H1 (cell line): ENCODE measurements around the gene SBSN. TPM values are rescaled to one million over a fixed set of nuclear protein-coding genes. Genes with fewer than 3 reads are reported as not detected.

ENCODE experiments used
- CTCF ChIA-PET: fragments of 300-600 bp; sonication (Branson Sonifier 250); formaldehyde crosslinking; loops from one replicate; lab custom pipeline; 2021; ENCODE audit not compliant: partially characterized antibody; lab: Charles Lee
- POLR2A ChIA-PET: fragments of 300-600 bp; sonication (Branson Sonifier 250); formaldehyde crosslinking; loops from one replicate; lab custom pipeline; 2021; ENCODE audit warnings: inconsistent platforms; ENCODE audit not compliant: partially characterized antibody; lab: Charles Lee
- DNase-seq, 2 experiments: peaks; one replicate each; pipeline versions ENCODE4 v3.0.0 to v3.0.0-alpha.2; 2010 to 2022; ENCODE audit warnings: low spot score in 2 of 2, low read depth in 1 of 2, mixed read lengths in 1 of 2
- FAIRE-seq: peaks from 2 replicates; lab custom pipeline; 2011; peaks lifted over from hg19 to GRCh38; lab: Jason Lieb, UNC
- H2AFZ ChIP-seq: 2 replicates; pipeline ENCODE4 v1.8.1; 2012; ENCODE audit warnings: low read length, inconsistent platforms
- H2AK5ac ChIP-seq: 2 replicates; pipeline ENCODE4 v1.6.1; 2013; ENCODE audit warnings: low read depth, low read length
- H2BK120ac ChIP-seq: replicated peaks from 2 replicates; pipeline ENCODE3; 2013; ENCODE audit warnings: low read depth, low read length, inconsistent platforms
- H2BK12ac ChIP-seq: 2 replicates; pipeline ENCODE4 v1.6.1; 2013; ENCODE audit warnings: low read depth, low read length
- H2BK15ac ChIP-seq: 2 replicates; pipeline ENCODE4 v1.6.1; 2013; ENCODE audit warnings: low read length
- H2BK20ac ChIP-seq: 2 replicates; pipeline ENCODE4 v1.6.1; 2013; ENCODE audit warnings: low read length
- H2BK5ac ChIP-seq: 2 replicates; pipeline ENCODE4 v1.6.1; 2013; ENCODE audit warnings: low read depth, low read length
- H3K14ac ChIP-seq: 2 replicates; pipeline ENCODE4 v1.6.1; 2013; ENCODE audit warnings: inconsistent platforms; ENCODE audit not compliant: insufficient read length
- H3K18ac ChIP-seq: 2 replicates; pipeline ENCODE4 v1.6.1; 2013; ENCODE audit warnings: low read length; ENCODE audit errors: extremely low read depth
- H3K23ac ChIP-seq: 2 replicates; pipeline ENCODE4 v1.6.1; 2013; ENCODE audit warnings: inconsistent platforms; ENCODE audit not compliant: insufficient read length
- H3K23me2 ChIP-seq: 2 replicates; pipeline ENCODE4 v1.6.1; 2013; ENCODE audit warnings: low read depth, low read length
- H3K27ac ChIP-seq: 2 replicates; pipeline ENCODE4 v1.6.1; 2011; ENCODE audit warnings: low read depth, low read length, inconsistent platforms
- H3K27me3 ChIP-seq, 4 experiments: replicated peaks in 1 of 4; 1 replicate in 1 of 4; 2 replicates in 3 of 4; pipeline versions ENCODE4 v1.6.1 to v1.8.1; 2011 to 2013; ENCODE audit warnings: low read length in 3 of 4, mild to moderate bottlenecking in 3 of 4, inconsistent platforms in 2 of 4, mixed read lengths in 2 of 4, moderate library complexity in 1 of 4; ENCODE audit not compliant: control insufficient read depth in 3 of 4, insufficient read depth in 3 of 4; ENCODE audit errors: extremely low read depth in 1 of 4
- H3K36me3 ChIP-seq, 4 experiments: 2 replicates each; pipeline versions ENCODE4 v1.6.1 to v1.8.1; 2011 to 2013; ENCODE audit warnings: mild to moderate bottlenecking in 4 of 4, low read length in 3 of 4, moderate library complexity in 2 of 4, control low read depth in 1 of 4, inconsistent platforms in 1 of 4; ENCODE audit not compliant: insufficient read depth in 4 of 4, control insufficient read depth in 2 of 4
- H3K4ac ChIP-seq: replicated peaks from 2 replicates; pipeline ENCODE3; 2013; ENCODE audit warnings: low read length, low read depth, mixed read lengths, inconsistent platforms; ENCODE audit not compliant: insufficient read length
- H3K4me1 ChIP-seq, 4 experiments: replicated peaks in 1 of 4; 1 replicate in 1 of 4; 2 replicates in 3 of 4; pipeline versions ENCODE4 v1.6.1 to v1.8.1; 2011 to 2013; ENCODE audit warnings: low read length in 3 of 4, inconsistent platforms in 2 of 4, mixed read lengths in 1 of 4; ENCODE audit not compliant: insufficient read depth in 4 of 4, control insufficient read depth in 3 of 4
- H3K4me2 ChIP-seq, 2 experiments: 2 replicates each; pipeline versions ENCODE4 v1.6.1 to v1.8.1; 2011 to 2013; ENCODE audit warnings: low read depth in 2 of 2, low read length in 2 of 2, control low read depth in 1 of 2, inconsistent platforms in 1 of 2, mild to moderate bottlenecking in 1 of 2; ENCODE audit not compliant: insufficient read depth in 1 of 2
- H3K4me3 ChIP-seq, 4 experiments: fragments of 200-600, 300-600 bp in 1 of 4; sonication (generic), shearing (Covaris generic), sonication (Bioruptor Twin) in 1 of 4; 2 replicates each; pipeline versions ENCODE4 v1.5.1 to v1.8.1; 2011 to 2016; ENCODE audit warnings: low read length in 4 of 4, low read depth in 3 of 4, control low read depth in 2 of 4, inconsistent platforms in 2 of 4, mild to moderate bottlenecking in 2 of 4, mixed read lengths in 1 of 4, moderate library complexity in 1 of 4; ENCODE audit not compliant: insufficient read depth in 2 of 4; ENCODE audit errors: extremely low read depth in 1 of 4
- H3K56ac ChIP-seq: replicated peaks from 2 replicates; pipeline ENCODE3; 2013; ENCODE audit warnings: low read depth, mild to moderate bottlenecking, mixed read lengths, low read length, inconsistent platforms; ENCODE audit not compliant: insufficient read length
- H3K79me1 ChIP-seq: 2 replicates; pipeline ENCODE4 v1.6.1; 2013; ENCODE audit warnings: low read depth, low read length, control low read depth
- H3K79me2 ChIP-seq, 2 experiments: 2 replicates each; pipeline versions ENCODE4 v1.6.1 to v1.8.1; 2012 to 2013; ENCODE audit warnings: low read length in 2 of 2, mild to moderate bottlenecking in 2 of 2, inconsistent platforms in 1 of 2; ENCODE audit not compliant: insufficient read depth in 2 of 2, control insufficient read depth in 1 of 2
- H3K9ac ChIP-seq, 4 experiments: replicated peaks in 1 of 4; 1 replicate in 1 of 4; 2 replicates in 3 of 4; pipeline versions ENCODE4 v1.6.1 to v1.8.1; 2011 to 2013; ENCODE audit warnings: low read depth in 3 of 4, low read length in 3 of 4, control low read depth in 2 of 4, mild to moderate bottlenecking in 2 of 4, moderate library complexity in 2 of 4, inconsistent platforms in 1 of 4; ENCODE audit errors: extremely low read depth in 1 of 4
- H3K9me3 ChIP-seq, 2 experiments: 2 replicates each; pipeline versions ENCODE4 v1.6.1 to v1.8.1; 2012 to 2013; ENCODE audit warnings: mild to moderate bottlenecking in 2 of 2, moderate library complexity in 2 of 2, control low read depth in 1 of 2, inconsistent platforms in 1 of 2, low read depth in 1 of 2, low read length in 1 of 2, mixed read lengths in 1 of 2; ENCODE audit not compliant: insufficient read depth in 2 of 2
- H4K20me1 ChIP-seq, 2 experiments: replicated peaks in 1 of 2; 2 replicates each; pipeline versions ENCODE3 to v1.8.1; 2011 to 2013; ENCODE audit warnings: inconsistent platforms in 2 of 2, low read length in 2 of 2, mild to moderate bottlenecking in 1 of 2; ENCODE audit not compliant: insufficient read depth in 2 of 2, control insufficient read depth in 1 of 2
- H4K5ac ChIP-seq: 2 replicates; pipeline ENCODE4 v1.6.1; 2013; ENCODE audit warnings: low read length, low read depth, mixed read lengths, inconsistent platforms; ENCODE audit not compliant: insufficient read length
- H4K8ac ChIP-seq: 2 replicates; pipeline ENCODE4 v1.8.0; 2013; ENCODE audit warnings: mild to moderate bottlenecking, moderate library complexity, low read length, inconsistent platforms; ENCODE audit not compliant: insufficient read depth; ENCODE audit errors: extremely low read depth
- H4K91ac ChIP-seq: replicated peaks from 2 replicates; pipeline ENCODE3; 2013; ENCODE audit warnings: low read length, mixed read lengths, inconsistent platforms; ENCODE audit not compliant: insufficient read length
- CBX5 ChIP-seq: fragments of 300-800, 300-1000 bp; sonication (generic); IDR thresholded peaks from 2 replicates; pipeline ENCODE4 v1.7.1; 2016; ENCODE audit warnings: antibody characterized with exemption, low read length, low read depth
- CBX8 ChIP-seq: fragments of 300-800, 300-1000 bp; sonication (generic); IDR thresholded peaks from 2 replicates; pipeline ENCODE4 v1.7.1; 2016; ENCODE audit warnings: low read depth, low read length, borderline replicate concordance
- E2F6 ChIP-seq: IDR thresholded peaks from 2 replicates; pipeline ENCODE4 v1.6.1; 2012; ENCODE audit warnings: inconsistent platforms
- EGR1 ChIP-seq: IDR thresholded peaks from 2 replicates; pipeline ENCODE4 v1.6.1; 2011; ENCODE audit warnings: low read depth, low read length, borderline replicate concordance
- JUND ChIP-seq: IDR thresholded peaks from 2 replicates; pipeline ENCODE4 v1.6.1; 2011; ENCODE audit warnings: mild to moderate bottlenecking, improper control_type of control experiment, low read length
- NRF1 ChIP-seq: IDR thresholded peaks from 2 replicates; pipeline ENCODE4 v1.6.1; 2011; ENCODE audit warnings: mild to moderate bottlenecking, low read depth, low read length, improper control_type of control experiment
- PHF8 ChIP-seq: fragments of 200-600 bp; sonication (generic); conservative IDR thresholded peaks from 2 replicates; pipeline ENCODE4 v1.7.1; 2012; ENCODE audit warnings: low read depth, mild to moderate bottlenecking, inconsistent platforms, low read length, moderate library complexity
- POLR2AphosphoS5 ChIP-seq: IDR thresholded peaks from 2 replicates; pipeline ENCODE4 v1.6.1; 2011; ENCODE audit warnings: low read depth, low read length
- RFX5 ChIP-seq: IDR thresholded peaks from 2 replicates; pipeline ENCODE4 v1.6.1; 2011; ENCODE audit warnings: low read depth, low read length, improper control_type of control experiment, borderline replicate concordance
- RXRA ChIP-seq: IDR thresholded peaks from 2 replicates; pipeline ENCODE4 v1.6.1; 2011; ENCODE audit warnings: low read depth, mild to moderate bottlenecking, low read length, moderate library complexity; ENCODE audit not compliant: insufficient read depth
- SP1 ChIP-seq: IDR thresholded peaks from 2 replicates; pipeline ENCODE4 v1.6.1; 2011; ENCODE audit warnings: low read depth, low read length
- SUZ12 ChIP-seq: fragments of 200-600 bp; sonication (generic); IDR thresholded peaks from 2 replicates; pipeline ENCODE4 v1.6.1; 2012; ENCODE audit warnings: mild to moderate bottlenecking, inconsistent platforms, low read length, moderate library complexity, mixed read lengths
- TEAD4 ChIP-seq: IDR thresholded peaks from 2 replicates; pipeline ENCODE4 v1.6.1; 2012; ENCODE audit warnings: low read depth, low read length, inconsistent platforms, mixed read lengths
- whole genome bisulfite sequencing, 2 experiments: shearing (Covaris generic) in 1 of 2; methylation state at CpG; one replicate each; pipeline versions ENCODE4 v1.1.6 to v1.1.7; 2013 to 2015; ENCODE audit warnings: low lambda C conversion rate in 2 of 2, mixed read lengths in 2 of 2, inconsistent platforms in 1 of 2, low coverage in 1 of 2, missing lambda C conversion rate in 1 of 2; ENCODE audit not compliant: insufficient replicate concordance in 2 of 2, insufficient coverage in 1 of 2, insufficient read length in 1 of 2; ENCODE audit errors: extremely low coverage in 1 of 2, missing lambda C conversion rate in 1 of 2; 5-methylcytosine and 5-hydroxymethylcytosine counted together
- polyA plus RNA-seq, 7 experiments: library from polyadenylated mRNA; depleted of rRNA in 3 of 7; stranded (reverse) in 5 of 7; unstranded in 2 of 7; fragments of >200 nt in 5 of 7; fragments of 200-250 nt in 2 of 7; gene quantifications; 1 replicate in 5 of 7; 2 replicates in 1 of 7; 4 replicates in 1 of 7; pipeline versions ENCODE4 v1.2.1 to v1.2.3, GENCODE V29; 2011 to 2013; ENCODE audit warnings: missing spikeins in 2 of 7, mixed read lengths in 2 of 7
- total RNA-seq: library from RNA; stranded (reverse); fragmentation: NEBNext Ultra II Directional; extraction: Animal tissue kit (Norgen Biotek cat#: 25700); gene quantifications from 2 replicates; pipeline ENCODE4 v1.2.1, GENCODE V29; 2021

SBSN gene
- total and polyA plus RNA-seq, 2 of the 8 experiments (the other 6 are each of a cell fraction or from before 2014, with no cell fraction given) = not detected

GRCh38 chr19:35531291-35531690, 3.2 kb upstream of the SBSN start:
- WGBS, 2 experiments = 73% methylated on average over 6 of the region's 6 CpGs; no CpG with 5 or more reads in 1 of the 2 experiments
- no peak overlapping the region; the same call in 1 of the 2 replicates for H2BK12ac ChIP-seq
- DNase-seq = no peak
- H3K79me2 ChIP-seq = no peaks in the 10 kb centered on the region
- no peak overlapping the region for H2AK5ac ChIP-seq
- no peak overlapping the region for H2BK20ac ChIP-seq
- no peaks in the 10 kb centered on the region; the same call in 1 of the 2 replicates for H3K79me1 ChIP-seq
- H3K4me2 ChIP-seq = no peak overlapping the region
- H3K27me3 ChIP-seq = peaks cover 0 to 17% (median 14%) of the 10 kb centered on the region in 4 experiments; a peak in 6 of 7 replicates
- no peak overlapping the region for H3K14ac ChIP-seq
- H4K20me1 ChIP-seq = no peaks in the 10 kb centered on the region
- no peak for FAIRE-seq
- peaks cover 0 to 14% (median 5%) of the 10 kb centered on the region in 4 experiments; a peak in 5 of 7 replicates for H3K4me1 ChIP-seq
- no peaks in the 10 kb centered on the region for H3K36me3 ChIP-seq
- H3K9ac ChIP-seq = no peak overlapping the region; a peak in 1 of 7 replicates
- H3K4ac ChIP-seq = no peak overlapping the region
- no peak overlapping the region for H3K27ac ChIP-seq
- H3K23ac ChIP-seq = no peak overlapping the region
- H3K9me3 ChIP-seq = no peaks in the 10 kb centered on the region
- no peak overlapping the region for H3K4me3 ChIP-seq
- no peak overlapping the region for H3K56ac ChIP-seq
- ChIA-PET POLR2A (interaction anchor here (0.8 to 1.8 kb wide), 6 partner anchors 14 to 91 kb away, joined by 3 to 9 read pairs (median 4); no protein-coding TSS in a partner anchor), CTCF (interaction anchor here (1.0 to 1.8 kb wide), 4 partner anchors 10 to 25 kb away, joined by 3 to 7 read pairs (median 4); no protein-coding TSS in a partner anchor)
- H3K23me2 ChIP-seq = peaks cover 4% of the 10 kb centered on the region; the same call in 1 of the 2 replicates
- TF ChIP-seq POLR2AphosphoS5 = no peak
- TF ChIP-seq CBX5 = no peak
- TF ChIP-seq RFX5 = no peak
- TF ChIP-seq E2F6 = no peak
- TF ChIP-seq PHF8 = no peak
- no peak for TF ChIP-seq EGR1
- no peak for TF ChIP-seq NRF1
- TF ChIP-seq RXRA = no peak
- TF ChIP-seq TEAD4 = no peak
- TF ChIP-seq JUND = no peak
- no peak for TF ChIP-seq SP1
- TF ChIP-seq CBX8 = no peak
- TF ChIP-seq SUZ12 = no peak
- no peak overlapping the region for H2BK15ac ChIP-seq
- no peak overlapping the region for H2BK5ac ChIP-seq
- H2AFZ ChIP-seq = no peak overlapping the region
- no peak overlapping the region for H2BK120ac ChIP-seq
- H3K18ac ChIP-seq = no peak overlapping the region
- H4K91ac ChIP-seq = no peak overlapping the region
- no peak overlapping the region for H4K8ac ChIP-seq
- no peak overlapping the region for H4K5ac ChIP-seq
